Activated CD4-positive, alpha-beta T cell treated with anti-CD3 and anti-CD28 coated beads for 36 hours (primary cell): ENCODE results near the gene PRR27. TPM values are rescaled to one million over a fixed set of nuclear protein-coding genes. Genes with fewer than 3 reads are reported as not detected.

Experiments used
- ATAC-seq: fragments of 200-7000 bp; cut with Tn5 transposase; one replicate; pipeline ENCODE4 v1.10.0; 2021; ENCODE audit warnings: mild to moderate bottlenecking, moderate library complexity
- CTCF ChIA-PET: fragments of 350-600 bp; sonication (Branson Sonifier 250); formaldehyde crosslinking; loops from one replicate; lab custom pipeline; 2021; ENCODE audit warnings: antibody characterized with exemption; lab: Charles Lee
- POLR2A ChIA-PET: fragments of 350-600 bp; sonication (Branson Sonifier 250); formaldehyde crosslinking; loops from one replicate; lab custom pipeline; 2021; ENCODE audit warnings: antibody characterized with exemption, inconsistent platforms; lab: Charles Lee
- DNase-seq: peaks from one replicate; pipeline ENCODE4 v3.0.0-alpha.2; 2020
- H3K27ac Mint-ChIP-seq: one replicate; pipeline ENCODE4 v1.8.0; 2021; ENCODE audit warnings: mixed read lengths
- H3K27me3 Mint-ChIP-seq: one replicate; pipeline ENCODE4 v1.8.0; 2021; ENCODE audit warnings: mixed read lengths
- H3K36me3 Mint-ChIP-seq: one replicate; pipeline ENCODE4 v1.8.0; 2021; ENCODE audit warnings: low read depth, mixed read lengths
- H3K4me1 Mint-ChIP-seq: one replicate; pipeline ENCODE4 v1.8.0; 2021; ENCODE audit warnings: mixed read lengths
- H3K4me3 Mint-ChIP-seq: one replicate; pipeline ENCODE4 v1.8.0; 2021; ENCODE audit warnings: mild to moderate bottlenecking, moderate library complexity, mixed read lengths
- H3K9me3 Mint-ChIP-seq: one replicate; pipeline ENCODE4 v1.8.0; 2021; ENCODE audit warnings: low read depth, mixed read lengths
- intact Hi-C, 2 experiments: fragments of 100-400 bp; cut with DNase I in 1 of 2; cut with micrococcal nuclease in 1 of 2; formaldehyde crosslinking; loops; one replicate each; pipeline versions ENCODE4 v1.14.2 to v1.15.1; 2022 to 2024; cut with DNase I, micrococcal nuclease
- total RNA-seq, 2 experiments: library from RNA; stranded (reverse); gene quantifications; one replicate each; pipeline ENCODE4 v1.2.3, GENCODE V29; 2021

PRR27 gene
- total RNA-seq, 2 experiments from 2014 or later, result not detected

- intact Hi-C loops, result loop anchor here in 1 of 2 experiments (5.0 kb wide), 2 partner anchors 283 to 358 kb away; no protein-coding TSS in a partner anchor
- H3K4me3 Mint-ChIP-seq, result no peak overlapping the region
- H3K9me3 Mint-ChIP-seq, result no peaks in the 10 kb centered on the region
- POLR2A ChIA-PET, result no interaction called here
- no peak for ATAC-seq
- H3K4me1 Mint-ChIP-seq, result no peaks in the 10 kb centered on the region
- no peak overlapping the region for H3K27ac Mint-ChIP-seq
- no peak for DNase-seq
- CTCF ChIA-PET, result no interaction called here
- H3K27me3 Mint-ChIP-seq, result no peaks in the 10 kb centered on the region
- H3K36me3 Mint-ChIP-seq, result no peaks in the 10 kb centered on the region
Measured at GRCh38 chr4:70179811-70180210, 25.8 kb downstream of the PRR27 start.

GRCh38 chr4:70181864-70182263 is 27.8 kb downstream of the PRR27 start:
- no peaks in the 10 kb centered on the region for H3K36me3 Mint-ChIP-seq
- DNase-seq (no peak), ATAC-seq (no peak)
- no peak overlapping the region for H3K4me3 Mint-ChIP-seq
- POLR2A ChIA-PET, result no interaction called here
- no peaks in the 10 kb centered on the region for H3K4me1 Mint-ChIP-seq
- H3K27ac Mint-ChIP-seq, result no peak overlapping the region
- CTCF ChIA-PET, result interaction anchor here (2.0 to 2.3 kb wide), 3 partner anchors 17 to 492 kb away, joined by 4 to 10 read pairs (median 6); no protein-coding TSS in a partner anchor
- H3K27me3 Mint-ChIP-seq, result no peaks in the 10 kb centered on the region
- intact Hi-C loops, result loop anchor here in 1 of 2 experiments (5.0 kb wide), 2 partner anchors 285 to 360 kb away; no protein-coding TSS in a partner anchor
- H3K9me3 Mint-ChIP-seq, result no peaks in the 10 kb centered on the region

- ATAC-seq, result no peak
- no peaks in the 10 kb centered on the region for H3K9me3 Mint-ChIP-seq
Measured at GRCh38 chr4:70182517-70183167, 28.6 kb downstream of the PRR27 start.

GRCh38 chr4:70183168-70183939 is 29.3 kb downstream of the PRR27 start:
- Mint-ChIP-seq H3K4me3 (no peak overlapping the region), H3K36me3 (no peaks in the 10 kb centered on the region), H3K27me3 (no peaks in the 10 kb centered on the region), H3K9me3 (no peaks in the 10 kb centered on the region), H3K4me1 (no peaks in the 10 kb centered on the region), H3K27ac (no peak overlapping the region)
- POLR2A ChIA-PET, result no interaction called here
- DNase-seq (peak; percentile 40), ATAC-seq (no peak)
- CTCF ChIA-PET, result interaction anchor here (0.6 to 2.3 kb wide), 10 partner anchors 11 to 493 kb away, joined by 3 to 10 read pairs (median 4); no protein-coding TSS in a partner anchor
- intact Hi-C loops, result loop anchor here (1.0 to 5.0 kb wide), 3 partner anchors 286 to 494 kb away; no protein-coding TSS in a partner anchor

More at GRCh38 chr4:70182517-70183167, 28.6 kb downstream of the PRR27 start:
- Mint-ChIP-seq H3K4me1 (no peaks in the 10 kb centered on the region), H3K27me3 (no peaks in the 10 kb centered on the region), H3K36me3 (no peaks in the 10 kb centered on the region), H3K27ac (no peak overlapping the region), H3K4me3 (no peak overlapping the region)
- ChIA-PET CTCF (interaction anchor here (1.1 to 2.3 kb wide), 6 partner anchors 11 to 493 kb away, joined by 3 to 10 read pairs (median 5); no protein-coding TSS in a partner anchor), POLR2A (no interaction called here)
- intact Hi-C loops, result loop anchor here (1.0 to 5.0 kb wide), 3 partner anchors 285 to 493 kb away; no protein-coding TSS in a partner anchor
- DNase-seq, result no peak

DNA sequence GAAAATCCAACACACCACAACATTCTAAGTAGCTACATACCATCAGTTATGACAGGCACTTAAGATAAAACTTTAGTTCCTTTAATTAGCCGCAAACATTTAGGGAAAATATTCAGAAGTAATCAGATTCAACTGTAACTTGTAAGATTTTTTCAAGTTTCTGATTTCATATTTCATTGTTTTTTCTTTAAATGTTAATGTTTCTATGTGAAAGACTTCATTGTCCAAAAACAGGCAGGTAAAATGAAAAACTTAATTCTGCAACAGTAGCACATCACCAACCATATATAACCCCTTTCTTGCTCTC is 29.9 kb downstream of the PRR27 start:
- H3K27ac Mint-ChIP-seq, result no peak overlapping the region
- no peaks in the 10 kb centered on the region for H3K9me3 Mint-ChIP-seq
- no peaks in the 10 kb centered on the region for H3K27me3 Mint-ChIP-seq
- no peak for DNase-seq
- ChIA-PET POLR2A (no interaction called here), CTCF (interaction anchor here (0.6 to 2.3 kb wide), 8 partner anchors 10 to 494 kb away, joined by 3 to 10 read pairs (median 4); no protein-coding TSS in a partner anchor)
- H3K4me3 Mint-ChIP-seq, result no peak overlapping the region
- H3K36me3 Mint-ChIP-seq, result no peaks in the 10 kb centered on the region
- no peak for ATAC-seq
- H3K4me1 Mint-ChIP-seq, result no peaks in the 10 kb centered on the region
- intact Hi-C loops, result loop anchor here (1.0 to 5.0 kb wide), 3 partner anchors 287 to 495 kb away; no protein-coding TSS in a partner anchor

GRCh38 chr4:70187216-70187615 is 33.2 kb downstream of the PRR27 start:
- intact Hi-C loops, result no loop called here
- Mint-ChIP-seq H3K9me3 (peaks cover 1% of the 10 kb centered on the region), H3K4me3 (no peak overlapping the region), H3K4me1 (no peaks in the 10 kb centered on the region), H3K27me3 (no peaks in the 10 kb centered on the region), H3K27ac (no peak overlapping the region), H3K36me3 (no peaks in the 10 kb centered on the region)
- ChIA-PET POLR2A (no interaction called here), CTCF (interaction anchor here (1.4 kb wide), 1 partner anchor 10 kb away, joined by 3 read pairs; no protein-coding TSS in a partner anchor)
- no peak for DNase-seq
- no peak for ATAC-seq

DNA sequence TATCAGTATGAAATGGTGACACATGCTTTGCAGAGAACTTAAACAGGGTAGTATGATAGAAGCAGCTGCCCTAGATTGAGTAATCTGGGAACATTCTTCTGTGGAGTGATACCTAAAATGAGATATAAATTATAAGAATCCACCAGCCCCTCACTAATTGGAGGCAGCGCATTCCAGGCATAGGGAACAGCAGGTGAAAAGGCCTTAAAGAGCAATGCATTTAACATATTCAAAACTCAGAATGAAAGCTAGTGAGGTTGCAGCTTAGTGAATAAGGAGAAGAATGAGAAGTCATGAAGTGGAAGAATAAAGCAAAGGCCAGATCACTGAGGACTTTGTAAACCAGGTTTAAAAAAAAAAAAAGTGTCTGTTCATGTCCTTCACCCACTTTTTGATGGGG is 36.5 kb downstream of the PRR27 start:
- CTCF ChIA-PET, result interaction anchor here (0.6 kb wide), 1 partner anchor 500 kb away, joined by 3 read pairs; no protein-coding TSS in a partner anchor
- POLR2A ChIA-PET, result interaction anchor here (0.5 kb wide), 1 partner anchor 525 kb away, joined by 6 read pairs; no protein-coding TSS in a partner anchor
- Mint-ChIP-seq H3K27me3 (no peaks in the 10 kb centered on the region), H3K36me3 (no peaks in the 10 kb centered on the region), H3K4me3 (no peak overlapping the region), H3K4me1 (no peaks in the 10 kb centered on the region), H3K27ac (no peak overlapping the region), H3K9me3 (peaks cover 1% of the 10 kb centered on the region)
- DNase-seq (no peak), ATAC-seq (no peak)
- intact Hi-C loops, result no loop called here

- H3K4me3 Mint-ChIP-seq, result no peak overlapping the region
- no peak overlapping the region for H3K27ac Mint-ChIP-seq
- H3K9me3 Mint-ChIP-seq, result peaks cover 1% of the 10 kb centered on the region
- intact Hi-C loops, result no loop called here
- H3K36me3 Mint-ChIP-seq, result no peaks in the 10 kb centered on the region
- ATAC-seq, result no peak
- DNase-seq, result no peak
- CTCF ChIA-PET, result no interaction called here
- no peaks in the 10 kb centered on the region for H3K4me1 Mint-ChIP-seq
- POLR2A ChIA-PET, result no interaction called here
- H3K27me3 Mint-ChIP-seq, result no peaks in the 10 kb centered on the region
Measured at GRCh38 chr4:70191647-70192046, 37.6 kb downstream of the PRR27 start.

- POLR2A ChIA-PET, result no interaction called here
Measured at GRCh38 chr4:70192895-70193294, 38.9 kb downstream of the PRR27 start.

DNA sequence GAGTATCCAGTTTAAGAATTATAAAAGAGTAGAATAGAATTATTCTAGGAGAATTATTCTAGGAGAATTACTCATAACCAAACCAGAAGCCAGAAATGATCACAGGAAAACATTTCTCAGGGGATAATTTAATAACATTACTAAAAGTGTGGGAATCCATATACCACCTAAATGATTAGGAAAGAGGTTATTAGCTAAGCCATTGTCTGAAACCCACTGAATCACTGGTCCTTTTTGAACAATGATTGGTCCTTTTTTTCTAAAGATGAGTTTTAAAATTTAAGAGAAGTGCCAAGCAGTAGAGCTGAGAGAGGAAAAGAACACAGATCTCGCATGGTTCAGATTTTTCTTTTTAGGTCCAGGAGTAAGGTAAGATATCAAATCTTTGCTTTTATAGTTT is 41.4 kb downstream of the PRR27 start, which contains the start of gene ODAM:
Gene ODAM (plus strand): TSS at position 301 of the 400 bp plus-strand sequence. CDS start 819 bp downstream, outside the sequence.
- Mint-ChIP-seq H3K4me1 (no peaks in the 10 kb centered on the region), H3K27me3 (no peaks in the 10 kb centered on the region), H3K9me3 (peaks cover 1% of the 10 kb centered on the region), H3K36me3 (no peaks in the 10 kb centered on the region), H3K4me3 (no peak within 1 kb of the TSS), H3K27ac (no peak within 1 kb of the TSS)
- POLR2A ChIA-PET, result no interaction called here
- intact Hi-C loops, result no loop called here
- ATAC-seq, result no peak
- CTCF ChIA-PET, result no interaction called here
- DNase-seq, result no peak

More at GRCh38 chr4:70192895-70193294, 38.9 kb downstream of the PRR27 start:
- intact Hi-C loops, result no loop called here
- no peak for DNase-seq
- Mint-ChIP-seq H3K27me3 (no peaks in the 10 kb centered on the region), H3K4me1 (no peaks in the 10 kb centered on the region), H3K9me3 (peaks cover 1% of the 10 kb centered on the region), H3K4me3 (no peak overlapping the region), H3K27ac (no peak overlapping the region), H3K36me3 (no peaks in the 10 kb centered on the region)
- ATAC-seq, result no peak
- CTCF ChIA-PET, result no interaction called here

- H3K36me3 Mint-ChIP-seq, result no peaks in the 10 kb centered on the region
- no peaks in the 10 kb centered on the region for H3K9me3 Mint-ChIP-seq
- CTCF ChIA-PET, result no interaction called here
- POLR2A ChIA-PET, result no interaction called here
- H3K27ac Mint-ChIP-seq, result no peak overlapping the region
- DNase-seq (no peak), ATAC-seq (no peak)
- H3K4me3 Mint-ChIP-seq, result no peak overlapping the region
- intact Hi-C loops, result no loop called here
- H3K4me1 Mint-ChIP-seq, result no peaks in the 10 kb centered on the region
- H3K27me3 Mint-ChIP-seq, result no peaks in the 10 kb centered on the region
Measured at GRCh38 chr4:70196857-70197256, 42.8 kb downstream of the PRR27 start.
